Measurements from ENCODE around the gene LAMA4.

DNA sequence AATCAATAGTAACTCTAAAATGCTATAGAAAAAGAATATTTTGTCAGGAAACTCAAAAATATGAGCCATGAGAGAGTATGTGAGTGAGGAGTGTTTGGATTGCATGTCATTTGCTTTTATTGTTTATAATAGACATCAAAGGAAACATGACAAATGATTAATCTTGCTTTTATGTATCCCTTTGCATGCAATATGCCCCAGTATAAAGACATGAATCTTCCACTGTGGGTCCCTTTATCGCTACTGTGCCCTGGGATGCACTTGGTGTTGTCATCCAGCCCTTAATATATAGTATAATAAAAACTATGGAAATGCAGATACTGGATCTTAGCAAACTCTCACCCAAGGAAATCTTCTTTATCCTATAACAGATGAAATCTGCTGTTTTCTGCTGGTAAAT lies 77.3 kb downstream of the LAMA4 start:
- TF ChIP-seq GATA2 (IDR thresholded peaks at IDR 0.05; ENCODE audit: low read depth, low read length) (no peak), GATA3 (IDR thresholded peaks at IDR 0.05; ENCODE audit: low read depth, low read length) (no peak)
